Mammary epithelial cell (primary cell): ENCODE results near the gene ADARB1.

ENCODE experiments used
- CTCF ChIP-seq, 2 donors: IDR thresholded peaks in 1 of 2; conservative IDR thresholded peaks in 1 of 2; 2 replicates each; pipeline ENCODE4 v1.5.1; 2011 to 2012; ENCODE audit warnings: inconsistent platforms in 2 of 2, low read length in 2 of 2, mild to moderate bottlenecking in 2 of 2, control low read depth in 1 of 2, low read depth in 1 of 2; ENCODE audit not compliant: insufficient read depth in 1 of 2; ENCODE audit errors: extremely low read depth in 1 of 2
- EZH2 ChIP-seq: IDR thresholded peaks from 2 replicates; pipeline ENCODE4 v1.6.1; 2012; ENCODE audit warnings: low read length, inconsistent platforms, borderline replicate concordance

DNA sequence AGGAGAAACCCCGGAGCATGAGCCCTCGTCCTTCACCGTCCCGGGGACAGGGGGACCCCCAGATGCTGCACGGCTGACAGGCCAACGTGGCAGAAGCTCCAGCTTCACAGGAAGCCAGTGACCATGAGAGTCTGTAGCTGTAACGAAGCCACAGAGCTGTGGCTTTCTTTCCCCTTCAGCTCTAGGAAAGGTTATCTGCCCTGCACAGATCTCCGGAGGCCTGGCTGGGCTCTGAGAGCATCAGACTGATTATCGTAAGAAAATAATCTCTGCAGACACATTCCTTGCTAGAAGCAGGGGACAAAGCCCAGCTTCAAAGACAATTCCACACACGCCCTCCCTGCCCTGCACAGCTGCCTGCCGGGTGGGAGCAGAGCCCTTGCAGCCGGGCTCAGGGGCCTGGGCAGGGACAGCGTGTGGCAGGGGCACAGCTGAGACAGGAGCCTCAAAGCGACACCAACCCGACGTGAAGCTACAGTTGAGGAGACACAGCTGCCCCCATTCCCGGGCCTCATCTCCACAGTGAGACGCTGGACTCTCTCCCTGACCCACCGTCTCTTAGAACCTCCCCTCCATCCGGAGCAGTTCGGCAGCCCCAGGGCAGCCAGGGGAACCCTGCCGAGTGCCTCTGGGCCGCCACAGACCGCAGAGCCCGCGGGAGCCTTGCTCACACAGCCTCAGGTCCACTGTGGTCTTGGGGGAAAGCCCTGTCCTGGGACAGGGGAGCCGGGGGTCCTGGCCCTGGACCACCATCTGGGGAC lies 182.7 kb downstream of the ADARB1 start:
- no peak for TF ChIP-seq CTCF (conservative IDR thresholded peaks at IDR 0.05 in 1 of 2, IDR thresholded peaks at IDR 0.05 in 1 of 2; ENCODE audit: extremely low read depth in 1 of 2, insufficient read depth in 1 of 2, low read depth in 1 of 2, low read length in 2 of 2)
- no peak for TF ChIP-seq EZH2
